ENCODE measurements around the gene OXSM. TPM values are rescaled to one million over a fixed set of nuclear protein-coding genes. Genes with fewer than 3 reads are reported as not detected.

OXSM gene
- total RNA-seq, 6 experiments from 2014 or later, result 6.5 to 12.2 (median 7.8) TPM

DNA sequence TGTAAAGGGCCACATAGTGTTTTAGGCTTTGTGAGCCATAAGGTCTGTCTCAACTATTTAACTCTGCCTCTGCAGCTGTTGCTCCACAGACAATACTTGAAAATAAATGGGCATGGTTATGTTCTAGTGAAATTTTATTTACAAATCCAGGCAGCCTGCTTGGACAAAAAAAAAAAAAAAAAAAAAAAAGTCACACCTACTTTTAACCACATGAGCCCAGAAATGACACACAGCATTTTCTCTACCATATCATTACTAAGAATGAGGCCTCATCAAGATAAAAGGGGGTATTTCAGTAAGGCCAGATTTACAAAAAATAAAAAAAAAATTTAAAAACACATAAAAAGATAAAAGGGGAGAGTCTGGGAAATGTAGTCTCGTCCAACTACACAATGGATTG lies 4.9 kb upstream of the OXSM start:
- TF ChIP-seq, protein P1, sequence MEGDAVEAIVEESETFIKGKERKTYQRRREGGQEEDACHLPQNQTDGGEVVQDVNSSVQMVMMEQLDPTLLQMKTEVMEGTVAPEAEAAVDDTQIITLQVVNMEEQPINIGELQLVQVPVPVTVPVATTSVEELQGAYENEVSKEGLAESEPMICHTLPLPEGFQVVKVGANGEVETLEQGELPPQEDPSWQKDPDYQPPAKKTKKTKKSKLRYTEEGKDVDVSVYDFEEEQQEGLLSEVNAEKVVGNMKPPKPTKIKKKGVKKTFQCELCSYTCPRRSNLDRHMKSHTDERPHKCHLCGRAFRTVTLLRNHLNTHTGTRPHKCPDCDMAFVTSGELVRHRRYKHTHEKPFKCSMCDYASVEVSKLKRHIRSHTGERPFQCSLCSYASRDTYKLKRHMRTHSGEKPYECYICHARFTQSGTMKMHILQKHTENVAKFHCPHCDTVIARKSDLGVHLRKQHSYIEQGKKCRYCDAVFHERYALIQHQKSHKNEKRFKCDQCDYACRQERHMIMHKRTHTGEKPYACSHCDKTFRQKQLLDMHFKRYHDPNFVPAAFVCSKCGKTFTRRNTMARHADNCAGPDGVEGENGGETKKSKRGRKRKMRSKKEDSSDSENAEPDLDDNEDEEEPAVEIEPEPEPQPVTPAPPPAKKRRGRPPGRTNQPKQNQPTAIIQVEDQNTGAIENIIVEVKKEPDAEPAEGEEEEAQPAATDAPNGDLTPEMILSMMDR (IDR thresholded peaks at IDR 0.05), result no peak

DNA sequence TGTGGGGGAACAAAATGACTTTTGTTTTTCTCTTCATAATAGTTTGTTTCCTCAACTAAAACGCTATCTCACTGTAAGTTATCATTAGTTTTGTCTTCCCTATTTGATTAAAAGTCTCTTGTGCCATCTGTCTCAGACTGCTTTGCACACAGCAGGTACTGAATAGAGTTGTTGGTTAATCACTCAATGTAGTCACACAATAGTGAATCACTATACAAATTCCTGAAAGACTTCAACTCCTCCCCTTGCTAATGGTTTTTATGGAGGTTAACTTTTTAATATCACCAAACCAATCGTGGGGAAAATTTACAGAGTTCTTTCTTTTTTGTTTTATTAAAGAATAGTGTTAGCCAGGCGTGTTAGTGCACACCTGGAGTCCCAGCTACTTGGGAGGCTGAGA lies 4.1 kb upstream of the OXSM start:
- TF ChIP-seq, protein P1 (IDR thresholded peaks at IDR 0.05), result no peak
- H3K4me1 Mint-ChIP-seq (ENCODE audit: low read depth), result peaks cover 51% of the 10 kb centered on the region
- H3K27me3 Mint-ChIP-seq (ENCODE audit: insufficient read depth), result no peaks in the 10 kb centered on the region; the same call in 1 of the 2 replicates
- no peaks in the 10 kb centered on the region for H3K9me3 Mint-ChIP-seq
- no peak overlapping the region for H3K4me3 Mint-ChIP-seq
- no peak overlapping the region for H3K27ac Mint-ChIP-seq
- DNase-seq, result no peak
- 0 out of 2 replicates have a peak, but pooled peaks cover under 1% of the 10 kb centered on the region for H3K36me3 Mint-ChIP-seq (ENCODE audit: low read depth)

More for the DNA sequence above, 4.9 kb upstream of the OXSM start:
- H3K27me3 Mint-ChIP-seq (ENCODE audit: insufficient read depth), result no peaks in the 10 kb centered on the region; the same call in 1 of the 2 replicates
- H3K36me3 Mint-ChIP-seq (ENCODE audit: low read depth), result no peaks in the 10 kb centered on the region
- no peaks in the 10 kb centered on the region for H3K9me3 Mint-ChIP-seq
- DNase-seq, result no peak
- H3K4me3 Mint-ChIP-seq, result no peak overlapping the region
- H3K27ac Mint-ChIP-seq, result no peak overlapping the region
- H3K4me1 Mint-ChIP-seq (ENCODE audit: low read depth), result peaks cover 45% of the 10 kb centered on the region

DNA sequence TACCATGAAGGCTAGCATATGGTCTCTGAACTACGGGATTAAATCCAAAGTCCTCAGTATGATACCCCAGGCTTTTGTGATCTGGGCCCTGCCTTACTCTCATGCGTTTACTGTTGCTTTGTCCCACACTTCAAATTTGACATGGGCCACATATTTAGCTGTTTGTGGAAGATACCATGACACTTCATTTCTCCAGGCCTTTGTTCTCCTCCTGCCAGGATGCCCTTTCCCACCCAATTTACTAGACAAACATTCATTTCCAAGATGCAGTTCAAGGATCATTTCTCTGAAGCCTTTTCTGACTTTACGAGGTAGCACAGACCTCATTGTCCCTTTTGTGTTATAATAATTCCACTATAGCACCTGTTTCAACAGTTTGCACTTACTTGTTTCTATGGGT lies 2.2 kb upstream of the OXSM start:
- Mint-ChIP-seq H3K27me3 (ENCODE audit: insufficient read depth) (no peaks in the 10 kb centered on the region; the same call in 1 of the 2 replicates), H3K36me3 (ENCODE audit: low read depth) (0 out of 2 replicates have a peak, but pooled peaks cover 4% of the 10 kb centered on the region), H3K27ac (no peak overlapping the region), H3K4me3 (no peak overlapping the region), H3K4me1 (ENCODE audit: low read depth) (peaks cover 51% of the 10 kb centered on the region), H3K9me3 (no peaks in the 10 kb centered on the region)
- DNase-seq, result no peak
- TF ChIP-seq, protein P1 (IDR thresholded peaks at IDR 0.05), result no peak

DNA sequence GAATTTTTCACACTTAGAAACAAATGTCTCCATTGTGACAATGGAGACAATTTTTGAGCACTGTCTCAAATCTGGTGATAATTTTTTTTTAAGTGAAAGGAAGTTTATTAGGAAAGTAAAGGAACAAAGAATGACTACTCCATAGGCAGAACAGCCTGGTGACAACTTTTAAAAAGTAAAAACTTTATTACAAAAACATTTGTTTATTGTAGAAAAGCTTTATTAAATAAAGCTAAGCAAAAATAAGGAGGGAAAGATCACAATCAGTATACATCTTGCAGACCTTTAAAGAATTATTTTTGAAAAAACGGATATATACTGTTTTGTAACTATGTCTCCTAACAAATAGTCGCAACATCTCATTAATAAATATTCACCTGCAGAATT lies 688 bp upstream of the OXSM start:
- TF ChIP-seq, protein P1 (IDR thresholded peaks at IDR 0.05), result no peak
- H3K36me3 Mint-ChIP-seq (ENCODE audit: low read depth), result 0 out of 2 replicates have a peak, but pooled peaks cover 4% of the 10 kb centered on the region
- H3K4me3 Mint-ChIP-seq, result peak overlapping the region; percentile 97

DNA sequence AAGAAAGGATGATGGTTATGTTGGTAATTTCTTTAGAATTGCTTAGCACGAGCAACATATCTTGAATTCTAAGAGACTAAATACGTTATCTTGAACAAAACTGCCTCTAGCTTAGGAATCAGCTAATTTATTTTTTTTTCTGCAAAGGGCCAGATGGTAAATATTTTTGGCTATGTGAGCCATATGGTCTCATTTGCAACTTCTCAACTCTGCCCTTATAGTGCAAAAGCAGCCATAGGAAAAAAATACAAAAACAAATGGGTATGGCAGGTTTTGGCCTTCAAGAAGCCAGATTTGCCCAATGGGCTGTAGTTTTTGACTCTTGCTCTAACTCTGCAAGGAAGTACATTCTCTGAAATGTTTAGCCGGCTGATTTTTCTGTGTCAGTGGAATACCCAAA lies 11.9 kb downstream of the OXSM start:
- Mint-ChIP-seq H3K27ac (no peak overlapping the region), H3K4me1 (ENCODE audit: low read depth) (no peaks in the 10 kb centered on the region), H3K4me3 (no peak overlapping the region), H3K9me3 (no peaks in the 10 kb centered on the region), H3K27me3 (ENCODE audit: insufficient read depth) (no peaks in the 10 kb centered on the region; the same call in 1 of the 2 replicates), H3K36me3 (ENCODE audit: low read depth) (no peaks in the 10 kb centered on the region)
- TF ChIP-seq, protein P1 (IDR thresholded peaks at IDR 0.05), result no peak
- no peak for DNase-seq

More for the DNA sequence above, 688 bp upstream of the OXSM start:
- Mint-ChIP-seq H3K9me3 (no peaks in the 10 kb centered on the region), H3K27ac (peak overlapping the region; percentile 97), H3K4me1 (ENCODE audit: low read depth) (peaks cover 47% of the 10 kb centered on the region), H3K27me3 (ENCODE audit: insufficient read depth) (no peaks in the 10 kb centered on the region; the same call in 1 of the 2 replicates)
- DNase-seq, result no peak
